ENCODE results near the gene CSF2. TPM values are rescaled to one million over a fixed set of nuclear protein-coding genes. Genes with fewer than 3 reads are reported as not detected.

The CSF2 gene
- total and polyA plus RNA-seq, 2 of the 13 experiments (the other 11 are each of a cell fraction or from before 2014, with no cell fraction given) = not detected

DNA sequence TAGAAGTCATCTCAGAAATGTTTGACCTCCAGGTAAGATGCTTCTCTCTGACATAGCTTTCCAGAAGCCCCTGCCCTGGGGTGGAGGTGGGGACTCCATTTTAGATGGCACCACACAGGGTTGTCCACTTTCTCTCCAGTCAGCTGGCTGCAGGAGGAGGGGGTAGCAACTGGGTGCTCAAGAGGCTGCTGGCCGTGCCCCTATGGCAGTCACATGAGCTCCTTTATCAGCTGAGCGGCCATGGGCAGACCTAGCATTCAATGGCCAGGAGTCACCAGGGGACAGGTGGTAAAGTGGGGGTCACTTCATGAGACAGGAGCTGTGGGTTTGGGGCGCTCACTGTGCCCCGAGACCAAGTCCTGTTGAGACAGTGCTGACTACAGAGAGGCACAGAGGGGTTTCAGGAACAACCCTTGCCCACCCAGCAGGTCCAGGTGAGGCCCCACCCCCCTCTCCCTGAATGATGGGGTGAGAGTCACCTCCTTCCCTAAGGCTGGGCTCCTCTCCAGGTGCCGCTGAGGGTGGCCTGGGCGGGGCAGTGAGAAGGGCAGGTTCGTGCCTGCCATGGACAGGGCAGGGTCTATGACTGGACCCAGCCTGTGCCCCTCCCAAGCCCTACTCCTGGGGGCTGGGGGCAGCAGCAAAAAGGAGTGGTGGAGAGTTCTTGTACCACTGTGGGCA is 642 bp downstream of the CSF2 start:
- Histone ChIP-seq H3K9me3 (ENCODE audit: low read length) (no peaks in the 10 kb centered on the region), H4K20me1 (ENCODE audit: insufficient read depth, low read length) (no peaks in the 10 kb centered on the region), H2AFZ (ENCODE audit: low read length) (no peak overlapping the region), H3K4me2 (ENCODE audit: low read depth, low read length) (no peak overlapping the region), H3K27ac (ENCODE audit: extremely low read length, insufficient read depth, low read length) (no peak overlapping the region), H3K36me3 (replicated peaks in 1 of 2; ENCODE audit: control insufficient read depth in 1 of 2, insufficient read depth in 2 of 2, low read length in 2 of 2) (no peaks in the 10 kb centered on the region), H3K27me3 (ENCODE audit: control insufficient read depth in 1 of 2, insufficient read depth in 2 of 2, low read length in 2 of 2) (peaks cover 3 to 36% of the 10 kb centered on the region in 2 experiments; a peak in 3 of 5 replicates), H3K79me2 (ENCODE audit: insufficient read depth, low read length) (no peaks in the 10 kb centered on the region), H3K9ac (ENCODE audit: insufficient read depth, low read depth, low read length) (no peak overlapping the region), H3K4me1 (ENCODE audit: insufficient read depth, low read length) (peaks cover 36% of the 10 kb centered on the region), H3K4me3 (replicated peaks in 1 of 3; ENCODE audit: insufficient read depth in 1 of 3, low read depth in 2 of 3, low read length in 3 of 3) (no peak overlapping the region)
- TF ChIP-seq ZNF674 (CRISPR knock-in tag; IDR thresholded peaks at IDR 0.05; ENCODE audit: low read depth) (no peak), ATF7 (IDR thresholded peaks at IDR 0.05) (no peak), ATF7 (CRISPR knock-in tag; IDR thresholded peaks at IDR 0.05) (no peak), ZNF343 (CRISPR knock-in tag; IDR thresholded peaks at IDR 0.05) (no peak), TEAD2 (CRISPR knock-in tag; IDR thresholded peaks at IDR 0.05) (no peak), NFIB (CRISPR knock-in tag; IDR thresholded peaks at IDR 0.05; ENCODE audit: borderline replicate concordance) (no peak), KLF15 (CRISPR knock-in tag; IDR thresholded peaks at IDR 0.05; ENCODE audit: borderline replicate concordance) (no peak), TBX3 (IDR thresholded peaks at IDR 0.05; ENCODE audit: borderline replicate concordance) (no peak)
- TF ChIP-seq, protein P1, sequence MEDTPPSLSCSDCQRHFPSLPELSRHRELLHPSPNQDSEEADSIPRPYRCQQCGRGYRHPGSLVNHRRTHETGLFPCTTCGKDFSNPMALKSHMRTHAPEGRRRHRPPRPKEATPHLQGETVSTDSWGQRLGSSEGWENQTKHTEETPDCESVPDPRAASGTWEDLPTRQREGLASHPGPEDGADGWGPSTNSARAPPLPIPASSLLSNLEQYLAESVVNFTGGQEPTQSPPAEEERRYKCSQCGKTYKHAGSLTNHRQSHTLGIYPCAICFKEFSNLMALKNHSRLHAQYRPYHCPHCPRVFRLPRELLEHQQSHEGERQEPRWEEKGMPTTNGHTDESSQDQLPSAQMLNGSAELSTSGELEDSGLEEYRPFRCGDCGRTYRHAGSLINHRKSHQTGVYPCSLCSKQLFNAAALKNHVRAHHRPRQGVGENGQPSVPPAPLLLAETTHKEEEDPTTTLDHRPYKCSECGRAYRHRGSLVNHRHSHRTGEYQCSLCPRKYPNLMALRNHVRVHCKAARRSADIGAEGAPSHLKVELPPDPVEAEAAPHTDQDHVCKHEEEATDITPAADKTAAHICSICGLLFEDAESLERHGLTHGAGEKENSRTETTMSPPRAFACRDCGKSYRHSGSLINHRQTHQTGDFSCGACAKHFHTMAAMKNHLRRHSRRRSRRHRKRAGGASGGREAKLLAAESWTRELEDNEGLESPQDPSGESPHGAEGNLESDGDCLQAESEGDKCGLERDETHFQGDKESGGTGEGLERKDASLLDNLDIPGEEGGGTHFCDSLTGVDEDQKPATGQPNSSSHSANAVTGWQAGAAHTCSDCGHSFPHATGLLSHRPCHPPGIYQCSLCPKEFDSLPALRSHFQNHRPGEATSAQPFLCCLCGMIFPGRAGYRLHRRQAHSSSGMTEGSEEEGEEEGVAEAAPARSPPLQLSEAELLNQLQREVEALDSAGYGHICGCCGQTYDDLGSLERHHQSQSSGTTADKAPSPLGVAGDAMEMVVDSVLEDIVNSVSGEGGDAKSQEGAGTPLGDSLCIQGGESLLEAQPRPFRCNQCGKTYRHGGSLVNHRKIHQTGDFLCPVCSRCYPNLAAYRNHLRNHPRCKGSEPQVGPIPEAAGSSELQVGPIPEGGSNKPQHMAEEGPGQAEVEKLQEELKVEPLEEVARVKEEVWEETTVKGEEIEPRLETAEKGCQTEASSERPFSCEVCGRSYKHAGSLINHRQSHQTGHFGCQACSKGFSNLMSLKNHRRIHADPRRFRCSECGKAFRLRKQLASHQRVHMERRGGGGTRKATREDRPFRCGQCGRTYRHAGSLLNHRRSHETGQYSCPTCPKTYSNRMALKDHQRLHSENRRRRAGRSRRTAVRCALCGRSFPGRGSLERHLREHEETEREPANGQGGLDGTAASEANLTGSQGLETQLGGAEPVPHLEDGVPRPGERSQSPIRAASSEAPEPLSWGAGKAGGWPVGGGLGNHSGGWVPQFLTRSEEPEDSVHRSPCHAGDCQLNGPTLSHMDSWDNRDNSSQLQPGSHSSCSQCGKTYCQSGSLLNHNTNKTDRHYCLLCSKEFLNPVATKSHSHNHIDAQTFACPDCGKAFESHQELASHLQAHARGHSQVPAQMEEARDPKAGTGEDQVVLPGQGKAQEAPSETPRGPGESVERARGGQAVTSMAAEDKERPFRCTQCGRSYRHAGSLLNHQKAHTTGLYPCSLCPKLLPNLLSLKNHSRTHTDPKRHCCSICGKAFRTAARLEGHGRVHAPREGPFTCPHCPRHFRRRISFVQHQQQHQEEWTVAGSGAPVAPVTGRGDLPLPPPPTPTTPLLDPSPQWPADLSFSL (CRISPR knock-in tag; IDR thresholded peaks at IDR 0.05) = no peak
- TF ChIP-seq, protein P2, sequence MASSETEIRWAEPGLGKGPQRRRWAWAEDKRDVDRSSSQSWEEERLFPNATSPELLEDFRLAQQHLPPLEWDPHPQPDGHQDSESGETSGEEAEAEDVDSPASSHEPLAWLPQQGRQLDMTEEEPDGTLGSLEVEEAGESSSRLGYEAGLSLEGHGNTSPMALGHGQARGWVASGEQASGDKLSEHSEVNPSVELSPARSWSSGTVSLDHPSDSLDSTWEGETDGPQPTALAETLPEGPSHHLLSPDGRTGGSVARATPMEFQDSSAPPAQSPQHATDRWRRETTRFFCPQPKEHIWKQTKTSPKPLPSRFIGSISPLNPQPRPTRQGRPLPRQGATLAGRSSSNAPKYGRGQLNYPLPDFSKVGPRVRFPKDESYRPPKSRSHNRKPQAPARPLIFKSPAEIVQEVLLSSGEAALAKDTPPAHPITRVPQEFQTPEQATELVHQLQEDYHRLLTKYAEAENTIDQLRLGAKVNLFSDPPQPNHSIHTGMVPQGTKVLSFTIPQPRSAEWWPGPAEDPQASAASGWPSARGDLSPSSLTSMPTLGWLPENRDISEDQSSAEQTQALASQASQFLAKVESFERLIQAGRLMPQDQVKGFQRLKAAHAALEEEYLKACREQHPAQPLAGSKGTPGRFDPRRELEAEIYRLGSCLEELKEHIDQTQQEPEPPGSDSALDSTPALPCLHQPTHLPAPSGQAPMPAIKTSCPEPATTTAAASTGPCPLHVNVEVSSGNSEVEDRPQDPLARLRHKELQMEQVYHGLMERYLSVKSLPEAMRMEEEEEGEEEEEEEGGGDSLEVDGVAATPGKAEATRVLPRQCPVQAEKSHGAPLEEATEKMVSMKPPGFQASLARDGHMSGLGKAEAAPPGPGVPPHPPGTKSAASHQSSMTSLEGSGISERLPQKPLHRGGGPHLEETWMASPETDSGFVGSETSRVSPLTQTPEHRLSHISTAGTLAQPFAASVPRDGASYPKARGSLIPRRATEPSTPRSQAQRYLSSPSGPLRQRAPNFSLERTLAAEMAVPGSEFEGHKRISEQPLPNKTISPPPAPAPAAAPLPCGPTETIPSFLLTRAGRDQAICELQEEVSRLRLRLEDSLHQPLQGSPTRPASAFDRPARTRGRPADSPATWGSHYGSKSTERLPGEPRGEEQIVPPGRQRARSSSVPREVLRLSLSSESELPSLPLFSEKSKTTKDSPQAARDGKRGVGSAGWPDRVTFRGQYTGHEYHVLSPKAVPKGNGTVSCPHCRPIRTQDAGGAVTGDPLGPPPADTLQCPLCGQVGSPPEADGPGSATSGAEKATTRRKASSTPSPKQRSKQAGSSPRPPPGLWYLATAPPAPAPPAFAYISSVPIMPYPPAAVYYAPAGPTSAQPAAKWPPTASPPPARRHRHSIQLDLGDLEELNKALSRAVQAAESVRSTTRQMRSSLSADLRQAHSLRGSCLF (CRISPR knock-in tag; IDR thresholded peaks at IDR 0.05; ENCODE audit: borderline replicate concordance) = no peak
- no TSS peak for BruUV-seq (replicated peaks)
- ChIA-PET CTCF (ENCODE audit: low intra/inter-chr PET ratio, low total read pairs) (no interaction called here), POLR2A (no interaction called here)
- intact Hi-C loops (cut with micrococcal nuclease; ENCODE audit: unreplicated experiment) (no loop called here), in situ Hi-C loops (cut with HindIII; ENCODE audit: extremely low pct_ligation_motif_present, low pct_unique_long_range_greater_than_20kb) (no loop called here)
- DNase-seq (ENCODE audit: low spot score) (no peak), ATAC-seq (no peak), FAIRE-seq (no peak)
- WGBS (ENCODE audit: low lambda C conversion rate) = 40% methylated on average over 1 of the region's 7 CpGs
